GM19452 (cell line): ENCODE data around the gene PRLR.

Experiments used
- ATAC-seq: cut with Tn5 transposase; IDR thresholded peaks from one replicate; pipeline ENCODE4 v1.9.1; 2021; ENCODE audit not compliant: unreplicated experiment

Gene PRLR

DNA sequence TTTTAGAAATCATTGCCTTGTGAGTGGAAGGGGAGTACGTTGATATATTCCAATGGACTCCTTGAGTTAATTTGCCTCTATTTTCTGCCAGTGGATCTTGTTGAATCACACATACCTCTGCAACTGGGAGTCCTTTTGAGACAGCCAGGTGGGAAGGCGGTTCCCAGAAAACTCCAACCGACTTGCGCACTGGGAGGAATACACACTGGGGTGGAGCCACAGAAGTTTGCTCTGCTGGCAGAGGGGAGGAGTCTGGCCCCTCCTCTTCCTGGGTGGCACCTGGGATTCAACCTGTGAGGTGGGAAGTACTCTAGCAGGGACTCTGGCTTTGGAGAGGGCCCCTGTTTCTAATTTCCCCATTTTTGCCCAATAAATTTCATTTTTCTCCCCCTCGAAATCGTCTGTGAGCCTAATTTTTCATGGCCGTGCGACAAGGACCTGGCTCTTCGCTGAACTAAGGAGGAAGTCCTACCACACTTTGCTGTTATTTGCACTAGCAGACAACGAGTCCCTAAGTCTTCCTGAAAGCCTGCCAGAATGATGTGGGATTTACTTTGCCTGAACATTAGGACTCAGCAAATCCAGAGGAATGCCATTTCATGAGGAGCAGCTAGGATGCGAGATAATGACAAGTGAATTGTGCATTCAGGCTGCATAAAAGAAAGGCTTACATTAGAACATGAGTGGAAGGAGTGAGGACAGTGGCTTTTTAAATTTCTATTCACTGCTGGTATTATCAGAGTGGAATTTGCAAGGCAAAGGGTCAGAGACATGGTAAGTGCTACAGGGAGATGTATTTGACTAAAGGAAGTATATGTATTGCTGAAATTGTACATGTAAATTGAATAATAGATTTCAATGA lies 67.2 kb downstream of the PRLR start:
- no peak for ATAC-seq

GRCh38 chr5:35161652-35162273 lies 68.5 kb downstream of the PRLR start:
- ATAC-seq = no peak

GRCh38 chr5:35160486-35161116 lies 69.7 kb downstream of the PRLR start:
- no peak for ATAC-seq

DNA sequence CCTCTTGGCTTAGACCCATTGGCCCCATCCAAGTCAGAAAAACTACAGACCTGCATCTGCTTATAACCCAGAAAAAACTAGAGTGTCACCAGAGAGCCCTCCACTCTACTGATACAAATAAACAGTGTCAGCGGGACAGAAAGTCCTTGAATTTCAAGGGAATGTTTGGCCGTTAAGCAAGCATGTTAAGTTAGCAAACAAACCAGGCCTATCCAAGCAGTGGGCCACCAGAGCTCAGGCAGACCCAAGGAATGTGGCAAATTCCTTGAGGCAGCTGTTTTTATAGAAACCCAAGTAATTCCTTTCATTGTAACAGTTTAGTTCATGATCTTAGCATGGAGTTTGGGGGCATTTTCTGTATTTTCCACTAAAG lies 70.9 kb downstream of the PRLR start:
- ATAC-seq = no peak

DNA sequence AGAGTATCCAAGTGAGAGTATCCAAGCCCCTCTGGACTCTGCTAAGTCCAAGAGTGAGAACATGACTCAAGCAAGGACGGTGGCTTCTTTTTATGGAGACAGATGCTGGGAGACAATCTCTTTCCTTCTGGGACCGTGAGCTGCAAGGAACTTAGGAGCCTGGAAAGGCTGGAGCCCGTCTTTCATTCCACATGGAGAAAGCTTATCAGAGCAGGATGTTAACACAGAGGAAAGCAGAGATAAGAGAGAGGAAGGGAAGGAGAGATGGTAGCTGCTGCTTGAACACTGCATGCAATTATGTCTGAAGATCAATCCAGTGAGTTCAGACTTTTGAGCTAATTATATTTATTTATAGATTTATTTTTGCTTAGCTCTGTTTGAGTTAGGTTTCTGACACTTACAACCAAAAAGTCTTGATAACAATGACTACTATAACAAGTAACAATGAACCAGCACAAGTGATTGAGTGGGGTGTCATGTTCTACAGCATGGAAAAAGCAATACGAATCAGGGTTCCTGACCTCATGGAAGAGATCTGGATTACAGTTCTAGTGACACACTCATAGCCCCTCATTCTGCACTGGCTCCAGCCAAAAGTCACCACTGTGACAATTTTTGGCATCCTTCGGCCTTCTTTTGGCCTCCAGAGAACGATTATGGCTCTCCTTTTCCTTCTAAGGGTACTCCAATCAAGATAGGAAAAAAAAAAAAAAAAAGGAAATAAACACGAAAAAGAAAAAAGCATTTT lies 71.5 kb downstream of the PRLR start:
- no peak for ATAC-seq

DNA sequence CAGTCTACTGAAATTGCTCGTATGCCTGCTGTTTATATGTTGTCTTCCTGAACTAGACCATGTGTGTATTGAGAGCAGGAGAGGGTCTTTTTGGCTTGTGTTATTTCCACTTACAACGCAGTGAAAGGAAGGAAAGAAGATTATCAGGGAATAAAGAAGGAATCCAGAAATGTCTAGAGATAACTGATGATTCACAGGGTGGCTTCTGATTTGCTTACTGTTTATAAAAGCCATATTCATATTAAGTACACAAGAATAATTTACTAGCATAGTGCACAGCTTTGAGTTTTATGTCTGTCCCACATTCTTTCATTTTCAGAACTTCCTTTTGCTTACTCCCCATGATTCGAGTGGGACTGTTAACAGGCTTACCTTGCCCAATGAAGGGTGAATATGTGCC lies 72.1 kb downstream of the PRLR start:
- ATAC-seq = no peak

GRCh38 chr5:35153375-35153932 lies 76.8 kb downstream of the PRLR start:
- ATAC-seq = no peak

DNA sequence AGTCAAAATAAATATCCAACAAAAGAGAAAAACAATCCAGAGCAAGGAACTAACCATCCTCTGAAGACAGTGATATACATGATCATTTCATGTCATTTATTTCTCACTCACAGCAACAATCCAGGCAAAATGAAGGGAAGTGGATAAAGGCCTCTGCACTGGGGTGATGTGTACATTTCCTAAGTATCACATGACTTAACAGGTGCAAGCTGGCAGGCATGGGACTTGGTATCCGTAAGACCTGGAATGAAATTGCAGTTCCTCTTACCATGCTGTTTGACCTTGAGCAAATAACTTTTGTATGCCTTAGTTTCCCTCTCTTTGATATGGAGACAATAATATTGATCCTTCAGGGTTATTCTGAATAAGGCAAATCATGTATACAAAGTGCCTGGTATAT lies 77.6 kb downstream of the PRLR start:
- ATAC-seq = no peak

- no peak for ATAC-seq
Measured at GRCh38 chr5:35151146-35151920, 79.0 kb downstream of the PRLR start.

DNA sequence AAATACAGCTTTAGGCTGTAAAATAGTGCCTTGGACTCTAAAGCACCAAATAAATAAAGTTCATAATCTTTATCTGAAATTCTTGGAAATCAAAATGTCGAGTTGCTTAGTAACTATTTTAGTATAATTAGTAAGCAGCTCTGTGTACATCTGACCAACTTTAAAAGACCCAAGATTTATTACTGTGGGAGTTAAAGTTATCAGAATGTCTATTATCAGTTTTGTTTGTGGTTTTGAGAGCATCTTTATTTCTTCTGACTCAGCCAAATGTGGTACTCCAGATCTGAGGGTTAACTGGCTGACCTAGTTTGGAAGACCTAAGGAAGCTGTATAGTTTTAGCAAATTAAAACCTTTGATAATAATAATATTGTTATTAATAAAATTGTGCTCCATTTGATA lies 81.2 kb downstream of the PRLR start:
- no peak for ATAC-seq

DNA sequence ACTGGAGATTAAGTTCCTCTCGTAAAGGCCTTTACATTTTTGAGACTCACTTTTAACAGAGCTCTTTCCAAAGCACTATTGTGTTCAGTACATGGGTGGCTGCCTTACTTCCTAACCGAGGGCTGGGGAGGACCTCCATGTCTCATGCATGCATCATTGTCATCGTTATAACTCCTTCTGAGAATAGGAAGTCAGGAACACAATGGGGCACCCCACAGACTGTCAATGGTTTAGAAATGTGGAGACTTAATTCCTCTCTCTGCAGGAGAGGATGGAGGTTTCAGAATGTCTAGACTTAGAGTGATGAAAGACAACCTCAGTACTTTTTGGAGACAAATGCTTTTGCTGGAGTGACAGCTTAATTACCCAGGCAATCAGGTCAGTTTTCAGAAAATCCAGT lies 83.9 kb downstream of the PRLR start:
- no peak for ATAC-seq

DNA sequence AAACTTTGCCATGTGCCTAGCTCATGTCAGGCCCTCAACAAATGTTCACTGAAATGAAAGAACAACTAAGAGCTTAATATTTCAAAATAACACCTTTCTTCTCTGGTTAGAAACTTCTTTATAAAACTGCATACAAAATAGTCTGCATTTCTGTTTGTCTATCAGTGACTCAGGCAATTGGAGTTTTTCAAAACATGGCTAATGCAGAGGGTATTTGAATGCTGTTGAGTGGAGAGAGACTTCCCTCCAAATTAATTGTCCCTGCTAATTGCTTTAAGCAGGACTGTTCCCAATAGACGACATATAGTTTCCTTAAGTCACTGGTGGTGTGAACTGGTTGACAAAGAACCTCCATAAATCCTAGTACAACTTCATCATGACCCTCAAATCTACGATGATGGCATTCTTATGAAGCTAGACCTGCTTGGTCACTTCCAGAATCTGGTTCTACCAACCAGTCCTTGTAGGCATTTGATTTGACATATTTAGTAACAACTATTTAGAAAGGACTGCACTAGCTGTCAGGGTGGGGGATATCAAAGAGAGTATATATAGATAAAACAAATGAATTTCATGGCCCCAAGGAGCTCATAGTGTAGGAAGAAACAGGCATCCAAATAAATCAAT lies 84.5 kb downstream of the PRLR start:
- no peak for ATAC-seq

DNA sequence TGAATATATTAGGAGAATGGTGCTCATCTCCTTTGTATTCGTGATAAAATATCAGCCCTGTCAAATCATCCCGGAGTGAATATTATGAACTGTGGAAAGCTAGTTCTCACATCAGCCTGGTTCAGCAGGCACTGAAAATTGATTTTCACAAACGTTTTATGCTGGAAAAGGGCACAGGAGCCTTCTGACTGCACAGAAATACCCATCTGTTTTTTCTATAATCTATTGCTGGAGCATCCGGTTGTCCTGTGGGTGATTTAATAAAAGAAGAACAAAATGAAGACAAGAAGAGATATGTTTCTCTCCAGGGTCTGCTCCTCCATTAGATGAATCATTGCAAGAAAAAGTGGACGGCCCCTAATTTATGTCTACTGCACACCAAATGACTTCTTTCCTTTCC lies 85.3 kb downstream of the PRLR start:
- no peak for ATAC-seq

DNA sequence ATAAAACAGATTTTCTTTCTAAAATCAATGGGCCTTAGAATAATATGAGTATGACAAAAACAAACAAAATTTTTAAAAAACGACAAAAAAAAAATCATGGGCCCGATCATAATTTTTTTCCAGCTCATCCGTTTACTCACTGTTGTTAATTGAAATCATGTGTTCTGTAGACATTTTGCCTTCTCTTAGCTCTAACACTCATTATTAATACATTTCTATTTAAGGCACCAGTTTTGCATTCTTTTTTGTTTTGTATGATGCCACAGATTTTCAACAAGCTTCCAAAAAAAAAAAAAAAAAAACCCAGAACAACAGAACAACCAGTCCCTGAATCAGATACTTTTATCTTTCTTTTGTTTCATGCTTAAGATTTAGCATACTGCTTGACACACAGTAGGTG lies 86.4 kb downstream of the PRLR start:
- ATAC-seq = no peak

GRCh38 chr5:35141739-35142138 lies 88.5 kb downstream of the PRLR start:
- no peak for ATAC-seq

- ATAC-seq = no peak
Measured at GRCh38 chr5:35138232-35138631, 92.1 kb downstream of the PRLR start.

DNA sequence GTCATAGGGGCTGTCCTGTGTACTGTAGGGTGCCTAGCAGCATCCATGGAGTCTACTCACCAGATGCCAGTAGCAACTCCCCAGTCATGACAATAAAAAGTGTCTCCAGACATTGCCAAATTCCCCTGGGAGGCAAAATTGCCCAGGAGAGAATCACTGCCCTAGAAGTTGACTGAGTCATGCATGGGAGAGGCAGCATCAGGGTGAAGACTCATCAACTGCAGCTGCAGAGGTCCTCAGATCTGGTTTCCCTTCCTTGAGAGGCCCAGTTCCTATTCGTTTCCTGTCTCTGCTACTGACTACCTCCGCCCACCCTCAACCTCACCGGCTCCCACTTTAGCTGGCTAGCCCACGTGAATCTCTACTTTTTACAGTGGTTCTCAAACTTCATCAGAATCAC lies 93.9 kb downstream of the PRLR start:
- ATAC-seq = no peak

DNA sequence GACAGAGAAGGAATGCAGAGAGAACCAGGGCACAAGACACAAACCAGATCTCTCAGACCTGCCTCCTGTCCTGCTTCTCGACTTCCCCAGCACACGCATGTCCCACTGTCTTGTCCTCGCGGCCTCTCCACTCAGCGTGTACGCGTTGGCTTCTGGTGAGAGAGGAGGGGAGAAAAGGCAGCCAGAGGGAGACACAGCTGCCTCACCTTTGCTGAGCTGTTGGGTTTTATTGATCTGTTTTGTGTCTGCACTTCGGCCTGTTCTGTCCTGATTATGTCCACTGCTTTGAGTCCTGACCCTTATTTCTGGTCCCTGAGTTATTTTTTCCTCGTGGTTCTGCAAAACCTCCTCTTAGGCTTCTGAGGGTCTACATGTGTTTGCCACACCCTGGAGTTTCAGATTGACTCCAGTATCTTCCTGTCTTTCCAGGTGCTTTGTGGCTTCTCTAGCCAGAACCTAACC lies 95.0 kb downstream of the PRLR start:
- ATAC-seq = no peak

DNA sequence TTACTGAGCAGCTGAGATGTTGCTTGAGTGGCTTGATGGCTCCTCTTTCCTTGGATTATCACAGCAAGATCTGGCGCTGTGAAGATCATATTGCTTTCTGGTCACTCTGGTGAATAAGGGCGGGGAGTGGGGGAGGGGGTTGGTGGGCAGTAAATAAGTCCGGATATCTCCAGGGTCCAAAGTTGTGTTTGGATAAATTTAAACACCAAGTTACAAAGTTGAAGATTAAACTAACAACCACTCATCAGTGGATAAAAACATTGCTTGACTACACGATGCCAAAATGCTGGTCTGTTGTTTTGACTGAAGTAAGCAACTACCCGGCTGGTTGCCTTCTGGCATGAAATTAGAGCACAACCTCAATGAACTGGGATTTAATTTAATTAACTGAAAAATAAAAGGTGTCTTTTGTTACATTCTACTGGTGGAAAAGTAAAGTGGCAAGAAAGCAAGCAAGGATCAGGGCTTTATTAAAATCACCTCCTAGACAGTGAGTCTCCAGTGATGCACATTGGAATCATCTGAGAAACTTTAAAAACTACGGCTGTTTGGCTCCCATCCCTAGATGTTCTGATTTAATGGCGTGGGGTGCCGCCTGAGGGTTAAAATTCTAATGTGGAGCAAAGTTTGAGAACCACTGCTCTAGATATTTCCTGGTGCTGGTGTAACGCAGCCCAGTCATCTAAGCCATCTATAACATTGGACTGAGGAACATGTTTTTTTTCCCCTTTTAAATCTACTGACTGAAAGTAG lies 95.8 kb downstream of the PRLR start:
- ATAC-seq = no peak
